Keratinocyte (primary cell): ENCODE measurements around the gene DRD2. TPM values are rescaled to one million over a fixed set of nuclear protein-coding genes. Genes with fewer than 3 reads are reported as not detected.

Experiments used
- DNase-seq: peaks from one replicate; pipeline ENCODE4 v3.0.0-alpha.2; 2011; ENCODE audit warnings: low read depth, missing footprints, low spot score
- FAIRE-seq: peaks from 2 replicates; lab custom pipeline; 2011; peaks lifted over from hg19 to GRCh38; lab: Jason Lieb, UNC
- H2AFZ ChIP-seq: 2 replicates; pipeline ENCODE4 v1.6.0; 2012; ENCODE audit warnings: low read length, control low read depth, inconsistent platforms; ENCODE audit not compliant: control insufficient read depth
- H3K27ac ChIP-seq: 2 replicates; pipeline ENCODE4 v1.5.1; 2011; ENCODE audit warnings: low read length; ENCODE audit not compliant: control insufficient read depth, insufficient read depth
- H3K27me3 ChIP-seq: 3 replicates; pipeline ENCODE4 v1.6.0; 2011; ENCODE audit warnings: low read length; ENCODE audit not compliant: control insufficient read depth, insufficient read depth; ENCODE audit errors: extremely low read depth
- H3K36me3 ChIP-seq, 2 experiments: 2 replicates in 1 of 2; 3 replicates in 1 of 2; pipeline ENCODE4 v1.5.1; 2011; ENCODE audit warnings: low read length in 2 of 2, mild to moderate bottlenecking in 1 of 2; ENCODE audit not compliant: control insufficient read depth in 2 of 2, insufficient read depth in 2 of 2; ENCODE audit errors: extremely low read depth in 1 of 2
- H3K4me1 ChIP-seq: 3 replicates; pipeline ENCODE4 v1.5.1; 2011; ENCODE audit warnings: low read length; ENCODE audit not compliant: control insufficient read depth, insufficient read depth; ENCODE audit errors: extremely low read depth
- H3K4me2 ChIP-seq: 3 replicates; pipeline ENCODE4 v1.6.0; 2011; ENCODE audit warnings: low read depth, low read length; ENCODE audit not compliant: control insufficient read depth, insufficient read depth; ENCODE audit errors: extremely low read depth
- H3K4me3 ChIP-seq, 3 experiments: fragments of 200-600 bp in 1 of 3; sonication (generic) in 1 of 3; 2 replicates in 2 of 3; 3 replicates in 1 of 3; pipeline ENCODE4 v1.5.1; 2011 to 2016; ENCODE audit warnings: low read length in 3 of 3, mild to moderate bottlenecking in 3 of 3, control low read depth in 2 of 3, inconsistent platforms in 1 of 3, low read depth in 1 of 3, mixed read lengths in 1 of 3, mixed run types in 1 of 3, moderate library complexity in 1 of 3; ENCODE audit not compliant: control insufficient read depth in 2 of 3, insufficient read depth in 2 of 3; ENCODE audit errors: extremely low read depth in 1 of 3
- H3K79me2 ChIP-seq: 2 replicates; pipeline ENCODE4 v1.6.0; 2012; ENCODE audit warnings: low read length; ENCODE audit not compliant: control insufficient read depth, insufficient read depth
- H3K9ac ChIP-seq: 3 replicates; pipeline ENCODE4 v1.6.0; 2011; ENCODE audit warnings: low read length; ENCODE audit not compliant: control insufficient read depth, insufficient read depth; ENCODE audit errors: extremely low read depth
- H3K9me1 ChIP-seq: 3 replicates; pipeline ENCODE4 v1.6.0; 2011; ENCODE audit warnings: low read length; ENCODE audit not compliant: control insufficient read depth, insufficient read depth; ENCODE audit errors: extremely low read depth
- H3K9me3 ChIP-seq: 2 replicates; pipeline ENCODE4 v1.5.1; 2012; ENCODE audit warnings: low read depth, low read length; ENCODE audit not compliant: control insufficient read depth
- H4K20me1 ChIP-seq: 3 replicates; pipeline ENCODE4 v1.6.0; 2011; ENCODE audit warnings: low read length; ENCODE audit not compliant: control insufficient read depth, insufficient read depth; ENCODE audit errors: extremely low read depth
- EZH2 ChIP-seq: IDR thresholded peaks from one replicate; pipeline ENCODE4 v1.6.1; 2012; ENCODE audit warnings: inconsistent platforms, mild to moderate bottlenecking, low read length, moderate library complexity
- dilution Hi-C: fragments of 300-500 bp; cut with MboI; formaldehyde crosslinking; loops from one replicate; pipeline ENCODE4 v1.7.0; 2020; ENCODE audit warnings: low sequenced_read_pairs; ENCODE audit not compliant: extremely low pct_ligation_motif_present
- polyA plus RNA-seq, 5 experiments: library from polyadenylated mRNA; depleted of rRNA in 3 of 5; stranded (reverse) in 3 of 5; stranded (forward) in 1 of 5; unstranded in 1 of 5; fragments of >200 nt; gene quantifications; 1 replicate in 1 of 5; 2 replicates in 3 of 5; 3 replicates in 1 of 5; pipeline versions ENCODE4 v1.2.1 to v1.2.3, GENCODE V29; 2011 to 2012; ENCODE audit warnings: missing spikeins in 2 of 5, low read depth in 1 of 5, low replicate concordance in 1 of 5
- TF ChIP-seq, protein P1 (sequence below), 3 experiments: IDR thresholded peaks in 1 of 3; conservative IDR thresholded peaks in 1 of 3; optimal IDR thresholded peaks in 1 of 3; 2 replicates in 2 of 3; 3 replicates in 1 of 3; pipeline versions ENCODE3 to v1.5.1; 2011; ENCODE audit warnings: low read length in 3 of 3, mild to moderate bottlenecking in 3 of 3, moderate library complexity in 2 of 3, control low read depth in 1 of 3, inconsistent platforms in 1 of 3; ENCODE audit not compliant: insufficient read depth in 2 of 3; ENCODE audit errors: extremely low read depth in 1 of 3

DRD2 gene
- polyA plus RNA-seq, 1 donor (not counting 4 experiments of a cell fraction or from before 2014, with no cell fraction given) = 0.26 TPM

DNA sequence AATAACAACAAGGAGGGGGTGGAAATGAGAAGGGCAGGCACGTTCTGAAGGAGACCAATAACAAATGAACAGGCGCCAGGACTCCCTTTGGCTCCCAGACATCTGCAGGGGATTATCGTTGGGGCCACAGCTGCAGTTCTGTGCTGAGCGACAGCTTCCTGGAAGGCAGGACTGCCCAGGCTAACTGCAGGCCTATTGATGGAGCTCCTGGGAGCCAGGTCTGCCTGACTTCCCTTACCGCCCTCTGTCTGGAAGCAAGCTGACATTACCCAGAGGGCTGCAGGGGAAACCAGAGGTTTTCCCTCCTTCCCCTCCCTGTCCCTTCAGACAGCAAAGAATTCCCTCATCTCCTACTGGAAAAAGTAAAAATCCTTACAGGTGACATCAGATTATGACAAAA lies 5.0 kb downstream of the DRD2 start:
- FAIRE-seq = no peak

DNA sequence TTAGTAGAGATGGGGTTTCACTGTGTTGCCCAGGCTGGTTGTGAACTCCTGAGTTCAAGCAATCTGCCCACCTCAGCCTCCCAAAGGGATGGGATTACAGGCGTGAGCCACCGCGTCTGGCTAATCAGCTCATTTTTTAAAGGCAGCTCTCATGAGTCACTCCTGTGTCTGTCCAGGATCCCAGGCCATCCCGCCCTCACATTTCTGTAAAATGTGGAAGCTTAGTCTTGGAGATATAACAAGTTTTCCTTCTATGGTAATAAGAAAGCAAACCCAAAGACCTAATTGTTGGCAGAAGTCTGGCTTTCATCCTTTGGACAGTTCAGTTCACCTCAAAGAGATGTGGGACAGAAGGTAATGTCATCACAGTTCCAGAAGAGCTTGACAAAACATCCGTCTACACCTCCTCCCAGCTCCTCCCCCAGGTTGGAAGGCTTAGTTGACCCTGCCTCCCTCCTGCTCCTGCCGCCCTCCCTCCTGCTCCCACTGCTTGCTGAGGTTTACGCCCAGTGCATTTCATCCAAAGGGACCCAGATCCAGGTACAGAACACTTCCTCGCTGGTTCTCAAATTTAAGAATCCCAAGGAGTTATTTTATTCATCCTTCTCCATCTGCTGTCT lies 6.4 kb downstream of the DRD2 start:
- H3K27me3 ChIP-seq = peaks cover 14% of the 10 kb centered on the region
- H3K4me2 ChIP-seq = no peak overlapping the region
- H3K4me1 ChIP-seq = peaks cover 11% of the 10 kb centered on the region
- no peak overlapping the region for H3K27ac ChIP-seq
- H3K9me1 ChIP-seq = no peaks in the 10 kb centered on the region
- no peaks in the 10 kb centered on the region for H3K79me2 ChIP-seq
- no peak overlapping the region for H2AFZ ChIP-seq
- H3K36me3 ChIP-seq = no peaks in the 10 kb centered on the region
- H3K4me3 ChIP-seq = no peak overlapping the region
- no peaks in the 10 kb centered on the region for H4K20me1 ChIP-seq
- H3K9ac ChIP-seq = no peak overlapping the region
- no peaks in the 10 kb centered on the region for H3K9me3 ChIP-seq
- dilution Hi-C loops = no loop called here
- no peak for DNase-seq
- TF ChIP-seq, protein P1, sequence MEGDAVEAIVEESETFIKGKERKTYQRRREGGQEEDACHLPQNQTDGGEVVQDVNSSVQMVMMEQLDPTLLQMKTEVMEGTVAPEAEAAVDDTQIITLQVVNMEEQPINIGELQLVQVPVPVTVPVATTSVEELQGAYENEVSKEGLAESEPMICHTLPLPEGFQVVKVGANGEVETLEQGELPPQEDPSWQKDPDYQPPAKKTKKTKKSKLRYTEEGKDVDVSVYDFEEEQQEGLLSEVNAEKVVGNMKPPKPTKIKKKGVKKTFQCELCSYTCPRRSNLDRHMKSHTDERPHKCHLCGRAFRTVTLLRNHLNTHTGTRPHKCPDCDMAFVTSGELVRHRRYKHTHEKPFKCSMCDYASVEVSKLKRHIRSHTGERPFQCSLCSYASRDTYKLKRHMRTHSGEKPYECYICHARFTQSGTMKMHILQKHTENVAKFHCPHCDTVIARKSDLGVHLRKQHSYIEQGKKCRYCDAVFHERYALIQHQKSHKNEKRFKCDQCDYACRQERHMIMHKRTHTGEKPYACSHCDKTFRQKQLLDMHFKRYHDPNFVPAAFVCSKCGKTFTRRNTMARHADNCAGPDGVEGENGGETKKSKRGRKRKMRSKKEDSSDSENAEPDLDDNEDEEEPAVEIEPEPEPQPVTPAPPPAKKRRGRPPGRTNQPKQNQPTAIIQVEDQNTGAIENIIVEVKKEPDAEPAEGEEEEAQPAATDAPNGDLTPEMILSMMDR (optimal IDR thresholded peaks at IDR 0.05 in 1 of 3, IDR thresholded peaks at IDR 0.05 in 1 of 3, conservative IDR thresholded peaks at IDR 0.05 in 1 of 3; ENCODE audit: extremely low read depth in 1 of 3, insufficient read depth in 2 of 3, low read length in 3 of 3) = no peak
- no peak for TF ChIP-seq EZH2
- no peak for FAIRE-seq

More for the DNA sequence above, 5.0 kb downstream of the DRD2 start:
- H3K36me3 ChIP-seq = no peaks in the 10 kb centered on the region
- H3K4me1 ChIP-seq = peaks cover 13% of the 10 kb centered on the region
- DNase-seq = no peak
- H4K20me1 ChIP-seq = no peaks in the 10 kb centered on the region
- no peak overlapping the region for H3K27ac ChIP-seq
- dilution Hi-C loops = no loop called here
- no peak overlapping the region for H2AFZ ChIP-seq
- no peaks in the 10 kb centered on the region for H3K9me3 ChIP-seq
- TF ChIP-seq EZH2 = no peak
- TF ChIP-seq, protein P1 (optimal IDR thresholded peaks at IDR 0.05 in 1 of 3, IDR thresholded peaks at IDR 0.05 in 1 of 3, conservative IDR thresholded peaks at IDR 0.05 in 1 of 3; ENCODE audit: extremely low read depth in 1 of 3, insufficient read depth in 2 of 3, low read length in 3 of 3) = no peak
- no peak overlapping the region for H3K4me2 ChIP-seq
- no peaks in the 10 kb centered on the region for H3K9me1 ChIP-seq
- no peak overlapping the region for H3K4me3 ChIP-seq
- H3K27me3 ChIP-seq = peaks cover 25% of the 10 kb centered on the region
- H3K9ac ChIP-seq = no peak overlapping the region
- no peaks in the 10 kb centered on the region for H3K79me2 ChIP-seq
